ENCODE data around the gene LRP1.

GRCh38 chr12:57153415-57153997, 25.2 kb downstream of the LRP1 start:
- TF ChIP-seq RAD21 (IDR thresholded peaks at IDR 0.05) (peak; percentile 13 to 14), CTCF (IDR thresholded peaks at IDR 0.05; ENCODE audit: low read depth, low read length, missing input control) (no peak), TAF1 (conservative IDR thresholded peaks at IDR 0.05) (no peak), MAX (IDR thresholded peaks at IDR 0.05) (peak; percentile 65), JUND (IDR thresholded peaks at IDR 0.05) (peak in 1 of 2 donors; percentile 35), YY1 (IDR thresholded peaks at IDR 0.05) (no peak), ATF3 (IDR thresholded peaks at IDR 0.05) (no peak), REST (IDR thresholded peaks at IDR 0.05) (no peak)
